Activated T-cell treated with anti-CD3 and anti-CD28 coated beads, Interleukin-2, amount 50 U/mL, for 1 hour (primary cell): ENCODE results near the gene APOC1.
"Not testable (repeated sequence)": the region's sequence is repeated elsewhere in the genome, so short reads cannot be mapped to it uniquely, and the experiment has no call there.

Experiments
- DNase-seq: peaks from one replicate; pipeline ENCODE4 v3.0.0-alpha.2; 2020

The APOC1 gene

DNA sequence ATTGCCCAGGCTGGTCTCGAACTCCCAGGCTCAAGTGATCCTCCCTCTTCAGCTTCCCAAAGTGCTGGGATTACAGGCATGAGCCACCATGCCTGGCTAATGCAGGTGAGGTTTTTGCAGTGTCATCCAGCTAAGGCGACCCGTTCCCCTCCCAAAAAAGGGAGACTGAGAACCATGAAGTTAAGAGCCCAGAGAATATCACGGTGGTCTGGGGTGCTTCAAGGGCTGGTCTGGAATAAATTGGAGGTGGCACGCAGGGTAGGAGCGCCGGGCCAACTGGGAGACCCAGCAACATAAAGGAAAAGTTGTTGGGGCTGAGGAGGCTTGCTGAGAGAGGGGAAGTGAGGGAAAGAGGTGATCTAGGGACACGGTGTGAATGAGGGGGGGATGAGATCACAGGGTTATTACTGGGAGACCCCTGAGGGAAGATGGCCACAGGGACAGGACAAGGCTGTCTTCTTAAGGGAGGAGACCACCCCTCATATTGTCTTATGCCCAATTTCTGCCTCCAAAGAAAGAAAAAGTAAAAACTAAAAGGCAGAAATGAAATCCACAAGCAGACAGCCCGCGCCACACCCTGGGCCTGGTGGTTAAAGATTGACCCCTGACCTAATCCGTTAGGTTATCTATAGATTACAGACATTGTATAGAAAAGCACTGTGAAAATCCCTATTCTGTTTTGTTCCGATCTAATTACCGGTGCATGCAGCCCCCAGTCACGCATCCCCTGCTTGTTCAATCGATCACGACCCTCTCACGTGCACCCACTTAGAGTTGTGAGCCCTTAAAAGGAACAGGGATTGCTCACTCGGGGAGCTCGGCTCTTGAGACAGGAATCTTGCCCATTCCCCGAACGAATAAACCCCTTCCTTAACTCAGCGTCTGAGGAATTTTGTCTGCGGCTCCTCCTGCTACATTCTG is 636 bp upstream of the APOC1 start:
- not testable (repeated sequence) for DNase-seq

DNA sequence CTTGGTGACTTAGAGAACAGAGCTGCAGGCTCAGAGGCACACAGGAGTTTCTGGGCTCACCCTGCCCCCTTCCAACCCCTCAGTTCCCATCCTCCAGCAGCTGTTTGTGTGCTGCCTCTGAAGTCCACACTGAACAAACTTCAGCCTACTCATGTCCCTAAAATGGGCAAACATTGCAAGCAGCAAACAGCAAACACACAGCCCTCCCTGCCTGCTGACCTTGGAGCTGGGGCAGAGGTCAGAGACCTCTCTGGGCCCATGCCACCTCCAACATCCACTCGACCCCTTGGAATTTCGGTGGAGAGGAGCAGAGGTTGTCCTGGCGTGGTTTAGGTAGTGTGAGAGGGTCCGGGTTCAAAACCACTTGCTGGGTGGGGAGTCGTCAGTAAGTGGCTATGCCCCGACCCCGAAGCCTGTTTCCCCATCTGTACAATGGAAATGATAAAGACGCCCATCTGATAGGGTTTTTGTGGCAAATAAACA is 9.9 kb downstream of the APOC1 start:
- no peak for DNase-seq

DNA sequence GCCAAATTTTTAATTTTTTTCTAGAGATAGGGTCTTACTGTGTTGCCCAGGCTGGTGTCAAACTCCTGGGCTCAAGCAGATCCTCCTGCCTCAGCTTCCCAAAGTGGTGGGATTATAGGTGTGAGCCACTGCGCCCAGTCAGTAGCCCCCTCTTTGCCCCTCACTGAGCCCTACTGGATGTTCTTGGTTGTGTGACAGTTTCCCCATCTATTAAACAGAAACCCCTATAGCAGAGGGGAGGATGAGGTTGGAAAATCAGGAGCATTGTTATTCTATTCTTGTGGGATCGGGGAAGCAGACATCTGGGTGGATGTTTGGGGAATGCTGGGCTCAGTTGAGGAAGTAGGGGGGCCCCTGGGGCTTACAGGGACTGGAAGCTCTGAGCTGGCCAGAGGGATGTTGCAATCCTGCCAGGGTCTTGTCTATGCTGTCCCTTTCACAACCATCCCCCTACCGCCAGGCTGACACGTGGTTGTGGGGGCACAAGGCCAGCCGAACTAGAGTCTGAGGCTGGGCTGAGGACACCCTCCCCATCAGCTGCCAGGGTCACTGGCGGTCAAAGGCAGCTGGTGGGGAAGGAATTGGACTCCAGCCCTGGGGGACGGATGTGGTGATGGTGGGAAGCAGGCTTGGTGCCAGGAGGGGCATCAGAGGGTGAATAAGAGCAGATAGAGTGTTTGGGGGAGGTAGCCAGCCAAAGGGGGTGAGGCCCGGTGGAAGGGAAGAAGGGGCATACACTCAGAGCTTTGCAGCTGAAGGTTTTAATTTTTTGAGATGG is 10.9 kb downstream of the APOC1 start:
- DNase-seq = no peak

DNA sequence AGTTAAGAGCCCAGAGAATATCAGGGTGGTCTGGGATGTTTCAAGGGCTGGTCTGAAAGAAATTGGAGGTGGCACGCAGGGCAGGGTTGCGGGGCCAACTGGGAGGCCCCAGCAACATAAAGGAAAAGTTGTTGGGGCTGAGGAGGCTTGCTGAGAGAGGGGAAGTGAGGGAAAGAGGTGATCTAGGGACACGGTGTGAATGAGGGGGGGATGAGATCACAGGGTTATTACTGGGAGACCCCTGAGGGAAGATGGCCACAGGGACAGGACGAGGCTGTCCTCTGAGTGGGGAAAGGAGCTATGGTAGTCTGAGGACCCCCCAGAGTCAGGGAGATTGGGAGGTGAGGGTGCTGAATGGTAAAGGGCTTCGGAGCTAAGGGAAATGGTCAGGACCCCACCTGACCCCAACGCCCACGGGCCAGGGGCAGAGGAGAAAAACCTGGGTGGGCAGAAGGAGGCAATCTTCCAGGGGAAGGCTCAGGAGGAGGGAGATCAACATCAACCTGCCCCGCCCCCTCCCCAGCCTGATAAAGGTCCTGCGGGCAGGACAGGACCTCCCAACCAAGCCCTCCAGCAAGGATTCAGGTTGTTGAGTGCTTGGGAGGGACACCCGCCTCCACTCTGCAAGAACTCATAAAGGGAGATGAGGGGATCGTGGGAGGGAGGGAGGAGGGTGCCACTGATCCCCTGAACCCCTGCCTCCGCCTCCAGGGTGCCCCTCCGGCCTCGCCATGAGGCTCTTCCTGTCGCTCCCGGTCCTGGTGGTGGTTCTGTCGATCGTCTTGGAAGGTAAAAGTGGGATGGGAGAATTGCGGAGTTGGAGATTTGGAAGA is 12.1 kb downstream of the APOC1 start:
- not testable (repeated sequence) for DNase-seq

DNA sequence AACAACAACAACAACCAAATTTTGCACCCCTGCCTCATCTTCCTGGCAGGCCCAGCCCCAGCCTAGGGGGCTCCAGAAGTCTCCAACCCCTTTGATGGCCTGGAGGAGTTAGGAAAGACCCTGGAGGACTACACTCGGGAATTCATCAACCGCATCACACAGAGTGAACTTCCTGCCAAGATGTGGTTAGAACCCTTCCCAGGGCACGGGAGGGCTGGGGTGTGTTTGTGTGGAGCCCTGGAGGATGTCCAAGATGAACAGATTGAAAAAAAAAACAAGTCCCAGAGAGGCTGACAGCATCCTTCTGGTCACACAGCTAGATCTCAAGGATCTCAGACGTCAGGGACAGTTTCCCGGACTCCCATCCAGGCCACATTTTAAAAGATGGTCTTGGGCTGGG is 13.3 kb downstream of the APOC1 start:
- DNase-seq = no peak

DNA sequence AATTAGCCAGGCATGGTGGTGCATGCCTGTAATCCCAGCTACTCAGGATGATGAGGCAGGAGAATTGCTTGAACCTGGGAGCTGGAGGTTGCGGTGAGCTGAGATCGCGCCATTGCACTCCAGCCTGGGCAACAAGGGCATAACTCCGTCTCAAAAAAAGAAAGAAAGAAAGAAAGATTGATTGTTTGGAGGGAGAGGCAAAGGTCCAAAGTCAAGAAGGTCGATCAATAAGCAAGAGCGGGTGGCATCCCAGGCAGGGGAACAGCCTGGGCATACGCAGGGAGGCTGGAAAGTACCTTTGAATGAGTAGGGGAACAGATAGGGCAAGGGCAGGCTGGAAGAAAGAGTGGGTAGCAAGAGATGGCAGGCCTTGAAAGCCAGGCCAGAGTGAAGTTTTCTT is 15.7 kb downstream of the APOC1 start:
- no peak for DNase-seq

DNA sequence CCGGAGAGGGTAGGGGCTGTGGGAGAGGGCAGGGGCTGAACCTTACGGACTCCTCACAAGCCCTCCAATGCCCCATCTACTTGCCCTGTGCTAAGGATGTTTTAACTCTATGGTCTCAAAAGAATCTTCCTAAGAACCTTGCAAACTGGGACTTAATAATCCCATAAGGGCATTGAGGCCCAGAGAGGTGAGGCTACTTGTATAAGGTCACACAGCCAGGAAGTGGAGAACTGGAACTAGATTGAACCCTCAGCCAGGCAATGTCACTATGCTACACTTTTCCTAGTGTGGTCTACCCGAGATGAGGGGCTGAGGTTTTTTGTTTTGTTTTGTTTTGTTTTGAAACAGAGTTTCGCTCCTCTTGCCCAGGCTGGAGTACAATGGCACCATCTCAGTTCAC is 17.1 kb downstream of the APOC1 start:
- no peak for DNase-seq

DNA sequence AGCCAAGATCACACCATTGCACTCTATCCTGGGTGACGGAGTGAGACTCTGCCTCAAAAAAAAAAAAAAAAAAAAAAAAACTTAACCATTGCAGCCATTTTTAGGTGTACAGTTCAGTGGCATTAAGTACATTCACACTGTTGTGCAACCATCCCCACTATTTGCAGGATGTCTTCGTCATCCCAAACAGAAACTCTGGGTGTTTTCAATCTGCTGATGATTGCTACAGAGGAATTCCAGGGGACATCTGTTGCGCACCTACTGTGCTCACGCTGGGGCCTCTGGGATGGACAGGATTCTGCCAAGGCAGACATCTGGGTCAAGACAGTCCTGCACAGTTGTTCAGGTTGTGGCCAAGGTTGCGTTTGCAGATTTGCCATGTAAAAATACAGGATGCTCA is 25.3 kb downstream of the APOC1 start:
- DNase-seq = no peak

DNA sequence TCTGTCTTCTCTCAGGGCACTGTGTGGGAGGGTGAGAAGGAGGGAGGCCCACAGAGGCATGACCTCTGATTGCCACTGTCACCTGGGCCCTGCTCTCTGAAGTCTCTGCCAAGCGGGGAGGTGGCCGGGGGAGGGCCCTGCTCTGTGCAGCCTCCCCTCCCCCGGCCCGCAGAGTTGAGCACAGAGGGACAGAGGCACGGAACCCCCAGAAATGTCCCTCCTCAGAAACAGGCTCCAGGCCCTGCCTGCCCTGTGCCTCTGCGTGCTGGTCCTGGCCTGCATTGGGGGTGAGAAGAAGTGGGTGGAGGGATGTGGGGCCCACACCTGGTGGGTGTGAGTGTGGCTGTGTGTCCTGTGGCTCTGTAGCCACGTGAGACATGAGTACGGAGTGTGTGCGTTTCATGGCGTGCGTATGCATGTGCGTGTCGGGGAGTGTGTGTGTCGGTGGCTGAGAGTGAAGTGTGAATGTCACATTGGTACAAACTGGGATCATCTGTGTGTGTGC is 27.7 kb downstream of the APOC1 start, which contains the start of gene APOC4:
Gene APOC4, plus strand, starts transcription at position 171 of the 505 bp plus-strand sequence. Its CDS starts 41 bp downstream, at position 212.
- no peak for DNase-seq

DNA sequence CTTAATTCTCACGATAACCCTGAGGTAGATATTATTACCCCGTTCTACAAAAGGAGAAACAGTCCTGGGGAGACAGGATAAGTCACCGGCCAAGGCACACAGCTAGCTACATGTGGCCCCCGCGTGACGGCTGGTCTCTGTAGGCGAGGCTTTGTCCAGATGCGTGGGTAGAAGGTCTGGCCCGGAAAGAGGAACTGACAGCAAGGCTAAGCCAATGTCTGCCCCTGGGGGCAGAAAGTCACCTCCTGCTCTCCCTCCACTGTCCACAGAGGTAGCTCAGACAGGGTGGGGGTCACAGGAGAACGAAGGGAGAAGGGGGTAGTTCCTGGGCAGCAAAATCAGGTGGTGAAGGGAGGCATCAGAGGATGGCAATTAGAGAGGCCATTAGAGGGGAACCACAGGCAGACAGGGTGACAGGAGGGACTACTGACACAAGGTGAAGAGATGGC is 29.4 kb downstream of the APOC1 start:
- no peak for DNase-seq

DNA sequence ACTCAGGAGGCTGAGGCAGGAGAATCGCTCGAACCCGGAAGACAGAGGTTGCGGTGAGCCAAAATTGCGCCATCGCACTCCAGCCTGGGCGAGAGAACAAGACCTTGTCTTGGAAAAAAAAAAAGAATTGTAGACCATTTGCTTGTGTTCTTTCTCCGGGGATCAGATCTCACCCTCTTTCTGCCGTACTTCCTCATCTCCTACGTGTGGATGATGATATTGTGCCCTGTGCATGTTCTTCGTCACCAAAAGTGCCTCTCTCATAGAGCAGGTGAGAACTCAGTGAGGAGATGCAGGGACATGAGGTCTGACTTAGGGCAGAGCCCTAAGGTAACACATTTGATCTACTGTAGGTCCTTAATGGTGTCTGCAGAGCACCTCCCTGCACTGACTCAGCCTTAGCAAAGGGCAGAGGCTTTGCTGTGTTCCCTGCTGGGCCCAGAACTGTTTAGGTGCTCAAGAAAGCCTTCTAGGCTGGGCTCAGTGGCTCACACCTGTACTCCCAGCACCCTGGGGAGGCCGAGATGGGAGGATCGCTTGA is 32.7 kb downstream of the APOC1 start:
- DNase-seq = no peak

DNA sequence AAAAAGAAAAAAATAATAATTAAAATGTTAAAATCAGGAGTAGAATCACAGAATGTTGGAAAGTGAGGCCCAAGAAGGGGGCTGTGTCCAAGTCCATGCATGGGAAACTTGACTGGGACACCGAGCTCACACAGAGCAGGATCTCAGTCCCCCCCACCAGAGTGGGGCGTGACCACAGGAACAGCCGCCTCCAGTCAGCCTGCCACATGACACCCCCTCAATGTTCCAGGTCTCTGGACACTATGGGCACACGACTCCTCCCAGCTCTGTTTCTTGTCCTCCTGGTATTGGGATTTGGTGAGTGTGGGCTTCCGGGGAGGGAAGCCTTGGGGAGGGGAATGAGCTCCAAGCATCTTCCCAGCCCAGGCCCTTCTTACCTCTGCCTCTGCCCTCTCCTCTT is 33.8 kb downstream of the APOC1 start:
- DNase-seq = no peak

DNA sequence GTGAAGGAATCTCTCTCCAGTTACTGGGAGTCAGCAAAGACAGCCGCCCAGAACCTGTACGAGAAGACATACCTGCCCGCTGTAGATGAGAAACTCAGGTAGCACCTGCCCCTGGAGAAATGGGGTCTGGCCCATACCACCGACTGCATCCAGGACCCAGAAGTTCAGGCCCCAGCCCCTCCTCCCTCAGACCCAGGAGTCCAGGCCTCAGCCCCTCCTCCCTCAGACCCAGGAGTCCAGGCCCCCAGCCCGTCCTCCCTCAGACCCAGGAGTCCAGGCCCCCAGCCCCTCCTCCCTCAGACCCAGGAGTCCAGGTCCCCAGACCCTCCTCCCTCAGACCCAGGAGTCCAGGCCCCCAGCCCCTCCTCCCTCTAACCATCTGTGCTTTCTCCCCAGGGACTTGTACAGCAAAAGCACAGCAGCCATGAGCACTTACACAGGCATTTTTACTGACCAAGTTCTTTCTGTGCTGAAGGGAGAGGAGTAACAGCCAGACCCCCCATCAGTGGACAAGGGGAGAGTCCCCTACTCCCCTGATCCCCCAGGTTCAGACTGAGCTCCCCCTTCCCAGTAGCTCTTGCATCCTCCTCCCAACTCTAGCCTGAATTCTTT is 34.5 kb downstream of the APOC1 start:
- no peak for DNase-seq

DNA sequence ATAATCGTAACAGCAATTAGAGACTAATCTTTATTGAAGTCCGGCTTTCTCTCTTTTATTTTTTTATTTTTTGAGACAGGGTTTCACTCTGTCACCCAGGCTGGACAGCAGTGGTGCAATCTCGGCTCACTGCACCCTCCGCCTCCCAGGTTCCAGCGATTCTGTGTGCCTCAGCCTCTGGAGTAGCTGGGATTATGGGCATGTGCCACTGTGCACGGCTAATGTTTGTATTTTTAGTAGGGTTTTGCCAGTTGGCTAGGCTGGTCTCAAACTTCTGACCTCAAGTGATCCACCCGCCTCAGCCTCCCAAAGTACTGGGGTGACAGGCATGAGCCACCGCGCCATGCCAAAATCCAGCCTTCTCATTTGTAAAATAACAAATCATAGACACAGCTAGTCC is 35.1 kb downstream of the APOC1 start:
- DNase-seq = no peak

DNA sequence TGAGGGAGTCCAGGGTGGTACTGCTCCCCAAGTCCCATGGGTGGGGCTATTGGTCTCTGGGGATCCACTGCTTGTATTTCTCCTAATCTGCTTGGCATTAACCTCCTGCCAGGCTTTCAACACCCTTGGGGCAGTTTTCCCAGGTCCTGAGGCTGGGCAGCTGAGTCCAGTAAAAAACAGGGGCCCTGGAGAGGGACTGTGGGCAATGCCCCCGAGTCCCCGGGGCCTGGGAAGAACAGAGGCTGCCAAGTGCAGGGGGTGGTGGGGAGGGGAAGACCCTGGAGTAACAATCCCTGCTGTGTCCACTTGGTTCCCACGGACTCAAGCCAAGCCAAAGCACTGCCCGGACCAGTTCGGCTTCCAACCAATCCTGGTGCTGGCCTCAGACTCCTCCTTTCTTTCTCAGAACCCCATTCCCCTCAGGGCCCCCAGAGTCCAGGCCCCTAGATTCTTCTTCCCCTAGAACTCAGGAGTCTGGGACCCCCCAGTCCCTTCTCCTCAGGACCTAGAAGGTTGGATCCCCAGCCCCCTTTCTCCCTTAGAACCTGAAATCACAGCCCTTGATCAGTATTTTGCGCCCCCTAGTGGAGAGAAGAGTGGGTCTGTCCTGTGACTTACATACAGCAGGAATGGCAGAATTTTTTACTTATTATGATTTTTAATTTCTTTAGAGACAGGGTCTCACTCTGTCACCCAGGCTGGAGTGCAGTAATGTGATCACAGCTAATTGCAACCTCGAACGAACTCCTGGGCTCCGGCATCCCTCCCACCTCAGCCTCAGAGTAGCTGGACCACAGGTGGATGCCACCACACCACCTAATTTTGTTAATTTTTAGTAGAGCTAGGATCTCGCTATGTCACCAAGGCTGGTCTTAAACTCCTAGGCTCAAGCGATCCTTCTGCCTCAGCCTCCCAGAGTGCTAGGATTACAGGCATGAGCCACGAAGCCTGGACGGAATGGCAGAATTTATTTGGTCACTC is 37.1 kb downstream of the APOC1 start:
- DNase-seq = peak; percentile 40

DNA sequence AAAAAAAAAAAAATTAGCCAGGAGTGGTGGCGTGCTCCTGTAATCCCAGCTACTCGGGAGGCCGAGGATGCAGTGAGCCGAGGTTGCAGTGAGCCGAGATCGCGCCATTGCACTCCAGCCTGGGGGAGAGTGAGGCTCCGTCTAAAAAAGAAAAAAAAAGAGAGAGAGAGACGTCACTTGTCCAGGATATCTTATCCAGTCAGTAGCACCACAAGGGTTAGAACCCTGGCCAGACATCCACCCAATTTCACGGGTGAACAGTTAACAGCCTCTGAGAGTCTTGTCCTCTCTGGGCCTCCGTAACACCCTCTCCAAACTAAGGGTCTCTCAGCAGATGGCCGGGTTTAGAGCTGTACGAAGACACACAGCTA is 39.9 kb downstream of the APOC1 start:
- no peak for DNase-seq

DNA sequence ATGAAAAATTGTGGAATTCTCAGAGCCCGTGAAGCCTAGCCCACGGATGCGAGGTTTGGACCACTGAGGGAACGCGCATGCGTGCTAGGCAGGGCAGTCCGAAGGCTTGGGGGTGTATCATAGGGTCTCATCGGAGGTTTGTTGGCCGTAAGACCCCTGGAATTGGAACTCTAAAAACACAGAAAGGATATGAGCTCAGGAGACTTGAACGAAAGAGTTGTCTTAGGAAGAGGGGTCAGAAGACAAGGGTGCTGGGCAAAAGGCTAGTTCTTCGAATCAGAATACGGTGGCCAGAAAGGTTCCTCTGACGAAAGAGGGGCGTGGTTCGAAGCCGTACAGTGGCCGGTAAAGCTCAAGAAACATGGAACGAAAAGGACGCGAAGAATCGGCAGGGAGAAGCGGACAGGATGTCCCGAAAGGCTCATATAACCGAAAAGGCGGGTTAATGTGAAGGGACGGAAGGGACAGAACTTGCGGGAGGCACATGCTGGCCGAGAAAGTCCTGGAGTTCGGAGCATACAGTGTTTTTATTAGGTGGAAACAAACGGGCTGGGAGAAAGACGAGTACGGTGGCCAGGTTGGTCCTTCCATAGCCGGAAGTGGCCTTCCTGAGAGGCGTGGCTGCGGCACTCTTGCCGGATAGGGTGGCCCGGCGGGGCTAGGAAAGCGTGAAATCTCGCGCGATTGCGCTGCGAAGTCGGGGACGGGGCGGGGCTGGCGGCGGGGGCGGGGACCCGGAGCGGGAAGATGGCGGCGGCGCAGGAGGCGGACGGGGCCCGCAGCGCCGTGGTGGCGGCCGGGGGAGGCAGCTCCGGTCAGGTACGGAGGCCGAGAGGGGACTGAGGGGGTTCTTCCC is 40.5 kb downstream of the APOC1 start, which contains the start of gene CLPTM1:
Gene CLPTM1, plus strand, starts transcription at position 732 of the 856 bp plus-strand sequence. Its CDS starts 16 bp downstream, at position 748.
- peak; percentile 93 for DNase-seq

DNA sequence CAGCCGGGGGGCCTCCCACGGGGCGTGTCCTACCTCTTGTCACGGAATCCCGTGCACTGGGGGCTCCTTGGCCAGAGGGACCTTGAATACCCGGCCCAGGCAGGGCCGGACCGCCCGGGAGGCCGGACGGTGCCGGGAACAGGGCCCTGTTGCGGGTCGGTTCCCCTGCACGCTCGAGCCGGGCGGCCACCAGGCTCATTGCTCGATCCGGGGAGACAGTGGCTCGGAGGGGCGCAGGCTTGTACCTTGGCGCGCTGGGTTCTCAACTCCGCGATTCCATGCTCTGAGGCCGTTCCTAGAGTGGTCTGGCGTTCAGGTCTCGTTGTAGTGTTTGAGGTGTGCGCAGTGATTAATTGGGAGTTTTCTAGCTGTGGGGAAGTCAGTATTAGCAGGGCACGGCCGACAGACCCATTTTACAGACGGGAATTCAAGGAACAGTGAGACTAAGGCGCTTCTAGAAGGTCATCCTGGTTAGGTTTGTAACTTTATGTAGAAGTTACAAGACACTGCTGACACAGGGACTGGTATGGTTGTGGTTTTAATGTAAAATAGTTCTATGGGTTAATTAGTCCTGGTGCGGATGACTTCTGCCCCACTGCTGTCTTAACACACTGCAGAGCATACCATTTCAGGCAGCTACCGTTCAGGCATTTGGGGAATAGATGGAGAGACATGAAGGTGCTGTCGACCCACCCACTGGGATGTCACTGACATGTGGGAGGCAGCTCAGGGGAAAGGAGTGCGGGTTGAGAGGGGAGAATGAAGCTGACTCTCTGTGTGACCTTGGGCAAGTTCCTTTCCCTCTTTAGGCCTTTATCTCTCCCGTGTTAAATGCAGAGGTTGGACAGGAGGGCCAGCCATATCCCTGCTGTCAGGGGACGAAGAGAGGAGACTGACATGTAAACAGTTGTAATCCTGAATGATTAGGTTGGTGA is 41.4 kb downstream of the APOC1 start:
- DNase-seq = no peak
